Gastroesophageal sphincter (tissue), 3 donors: ENCODE results near the gene SH3D21.

ENCODE experiments used
- POLR2A ChIP-seq, 2 donors: fragments of 450-650 bp; IDR thresholded peaks; one replicate each; pipeline ENCODE4 v1.6.1; 2017; ENCODE audit warnings: antibody characterized with exemption in 2 of 2, mild to moderate bottlenecking in 2 of 2, moderate library complexity in 1 of 2
- POLR2AphosphoS5 ChIP-seq: sonication (generic); formaldehyde crosslinking; IDR thresholded peaks from one replicate; pipeline ENCODE4 v1.6.1; 2017; ENCODE audit warnings: antibody characterized with exemption
- TF ChIP-seq, protein P1 (sequence below), 4 experiments: fragments of 200-600 bp in 2 of 4; fragments of 450-650 bp in 2 of 4; sonication (generic) in 1 of 4; IDR thresholded peaks; one replicate each; pipeline ENCODE4 v1.5.1; 2017 to 2019; ENCODE audit warnings: antibody characterized with exemption in 4 of 4, mild to moderate bottlenecking in 2 of 4, moderate library complexity in 2 of 4

DNA sequence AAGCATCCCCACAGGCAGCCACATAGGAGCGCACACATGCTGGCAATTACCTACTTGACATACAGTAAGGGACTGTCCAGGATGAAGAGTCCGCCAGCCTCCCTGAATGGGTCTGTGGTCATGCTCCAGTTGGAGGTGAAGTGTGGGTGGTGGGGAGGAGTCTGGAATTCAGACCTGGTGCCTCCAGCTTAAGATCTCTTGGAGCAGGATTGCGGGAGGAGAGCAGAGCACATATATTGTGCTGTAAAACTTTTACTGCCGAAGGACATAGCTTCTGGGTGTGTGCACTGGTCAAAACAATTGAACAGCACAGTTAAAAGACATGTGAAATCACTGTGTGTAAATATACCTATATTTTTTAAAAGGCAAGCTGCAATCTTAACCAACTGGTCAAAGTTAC, 61.6 kb downstream of the SH3D21 start:
- TF ChIP-seq, protein P1, sequence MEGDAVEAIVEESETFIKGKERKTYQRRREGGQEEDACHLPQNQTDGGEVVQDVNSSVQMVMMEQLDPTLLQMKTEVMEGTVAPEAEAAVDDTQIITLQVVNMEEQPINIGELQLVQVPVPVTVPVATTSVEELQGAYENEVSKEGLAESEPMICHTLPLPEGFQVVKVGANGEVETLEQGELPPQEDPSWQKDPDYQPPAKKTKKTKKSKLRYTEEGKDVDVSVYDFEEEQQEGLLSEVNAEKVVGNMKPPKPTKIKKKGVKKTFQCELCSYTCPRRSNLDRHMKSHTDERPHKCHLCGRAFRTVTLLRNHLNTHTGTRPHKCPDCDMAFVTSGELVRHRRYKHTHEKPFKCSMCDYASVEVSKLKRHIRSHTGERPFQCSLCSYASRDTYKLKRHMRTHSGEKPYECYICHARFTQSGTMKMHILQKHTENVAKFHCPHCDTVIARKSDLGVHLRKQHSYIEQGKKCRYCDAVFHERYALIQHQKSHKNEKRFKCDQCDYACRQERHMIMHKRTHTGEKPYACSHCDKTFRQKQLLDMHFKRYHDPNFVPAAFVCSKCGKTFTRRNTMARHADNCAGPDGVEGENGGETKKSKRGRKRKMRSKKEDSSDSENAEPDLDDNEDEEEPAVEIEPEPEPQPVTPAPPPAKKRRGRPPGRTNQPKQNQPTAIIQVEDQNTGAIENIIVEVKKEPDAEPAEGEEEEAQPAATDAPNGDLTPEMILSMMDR (IDR thresholded peaks at IDR 0.05): no peak
- no peak for TF ChIP-seq POLR2AphosphoS5
- no peak for TF ChIP-seq POLR2A (IDR thresholded peaks at IDR 0.05)
